Muscle of arm (tissue), 12 donors: ENCODE results near the gene KNCN. TPM values are rescaled to one million over a fixed set of nuclear protein-coding genes. Genes with fewer than 3 reads are reported as not detected.

Source experiments
- DNase-seq: peaks from one replicate; pipeline ENCODE4 v3.0.0-alpha.2; 2013
- polyA plus RNA-seq, 12 donors: library from polyadenylated mRNA; unstranded; fragments of 120-200 nt; gene quantifications; one replicate each; pipeline ENCODE4 v1.2.1, GENCODE V29; 2013; ENCODE audit not compliant: insufficient read length in 12 of 12

Gene KNCN
- polyA plus RNA-seq, 12 donors, result 0.22 TPM; not detected in 11

DNA sequence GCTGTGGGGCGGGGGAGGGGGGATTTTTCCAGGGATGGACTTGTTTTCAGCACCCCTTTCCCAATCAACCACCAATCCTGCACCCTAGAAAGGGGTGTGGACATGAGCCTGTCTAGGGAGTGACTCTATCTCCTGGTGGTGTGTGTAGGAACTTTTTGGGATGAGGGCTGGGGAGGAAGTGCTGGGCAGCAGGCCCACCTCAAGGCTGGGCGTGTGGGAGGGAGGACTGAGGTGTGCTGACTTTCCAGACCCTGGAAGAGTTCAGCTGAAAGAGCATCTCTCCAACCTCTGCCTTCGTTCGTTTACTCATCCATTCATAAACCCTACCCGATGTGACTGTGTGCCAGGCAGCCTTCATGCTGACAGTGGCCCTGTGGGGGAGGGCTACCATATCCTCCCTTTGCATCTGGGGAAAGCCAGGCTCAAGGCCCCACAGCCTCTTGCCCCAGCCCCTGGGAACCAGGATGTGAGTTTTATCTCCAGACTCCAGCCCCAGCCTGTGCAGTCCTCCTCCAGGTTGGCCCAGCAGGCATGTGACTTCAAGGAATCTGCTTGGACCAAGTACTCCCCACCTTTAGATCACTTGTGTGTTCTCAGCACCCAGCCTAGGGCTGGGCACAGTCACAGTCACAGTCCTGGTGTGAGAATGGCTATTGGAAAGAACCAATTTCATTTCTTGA, 6.7 kb downstream of the KNCN start:
- DNase-seq, result no peak

DNA sequence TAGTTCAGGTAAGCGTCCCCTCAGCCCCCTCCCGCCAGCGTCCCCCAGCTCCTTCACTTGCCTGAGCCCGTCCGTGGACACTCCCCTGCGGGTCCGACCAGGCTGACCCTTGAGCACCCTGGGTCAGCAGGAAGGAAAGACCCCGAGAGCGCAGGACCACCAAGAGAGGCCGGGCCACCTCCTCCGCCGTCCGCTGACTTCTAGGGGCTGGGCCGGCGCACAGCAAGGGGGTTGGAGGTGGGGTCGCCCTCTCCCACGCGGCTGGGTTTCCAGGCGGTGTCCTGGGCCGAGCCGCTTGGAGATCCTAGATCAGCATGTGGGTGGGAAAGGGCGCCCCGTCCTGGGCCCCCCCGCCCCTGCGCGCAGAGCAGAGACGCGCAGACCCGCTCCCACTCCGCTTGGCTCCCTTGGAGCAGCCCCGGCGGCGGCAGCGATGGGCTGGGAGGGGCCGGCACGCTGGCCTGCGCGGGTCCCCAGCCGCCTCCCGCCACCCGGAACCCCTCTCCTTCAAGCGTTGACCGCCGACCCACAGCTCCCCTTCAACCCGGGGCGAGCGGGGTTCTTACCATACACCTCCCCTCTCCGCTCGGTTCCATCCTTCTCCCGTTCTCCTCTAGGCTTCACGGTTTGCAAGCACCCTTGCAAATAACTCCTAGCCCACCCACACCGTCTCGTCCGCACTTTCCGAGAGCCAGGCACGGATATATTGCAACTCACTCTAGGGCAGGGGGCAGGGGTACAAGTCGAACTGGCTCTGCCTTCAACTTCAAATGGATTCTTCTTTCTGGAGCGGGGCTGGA, 7.5 kb downstream of the KNCN start:
- DNase-seq, result no peak

DNA sequence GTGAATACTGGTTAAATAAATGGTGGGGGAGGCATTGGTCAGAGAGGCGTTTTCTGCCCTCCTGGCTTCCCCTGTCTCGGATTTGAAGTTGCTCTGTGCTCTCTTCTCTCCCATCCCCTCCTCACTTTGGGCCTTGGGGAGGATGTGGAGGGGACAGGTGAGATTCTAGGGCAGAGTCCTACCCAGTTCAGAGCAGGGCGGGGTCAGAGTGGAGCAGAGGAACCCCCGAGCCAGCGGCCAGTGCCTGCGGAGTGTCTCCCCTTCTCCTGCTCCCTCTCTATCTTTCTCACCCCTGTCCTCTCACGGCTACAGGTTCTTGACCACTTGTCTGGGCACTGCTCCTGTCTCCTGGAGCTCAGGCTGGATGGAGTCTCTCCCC, 8.1 kb downstream of the KNCN start:
- DNase-seq, result no peak

DNA sequence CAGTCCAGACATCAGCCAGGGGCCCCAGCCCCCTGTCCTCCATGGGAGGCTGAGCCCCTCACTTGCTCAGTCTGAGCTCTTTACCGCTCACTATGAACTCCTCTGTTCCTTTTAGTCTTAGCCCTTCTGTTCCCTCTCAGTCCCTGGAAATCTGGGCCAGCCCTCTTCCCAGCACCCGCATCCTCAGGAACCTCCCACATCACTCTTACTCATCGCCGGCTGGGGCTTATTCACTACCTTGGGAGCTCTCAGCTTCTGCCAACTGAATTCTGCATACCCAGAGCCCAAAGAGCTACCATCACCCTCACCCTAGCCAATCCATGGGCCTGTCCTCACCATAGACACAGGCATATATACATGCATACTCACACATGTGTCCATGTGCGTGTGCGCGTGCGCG, 11.5 kb downstream of the KNCN start:
- DNase-seq, result no peak

DNA sequence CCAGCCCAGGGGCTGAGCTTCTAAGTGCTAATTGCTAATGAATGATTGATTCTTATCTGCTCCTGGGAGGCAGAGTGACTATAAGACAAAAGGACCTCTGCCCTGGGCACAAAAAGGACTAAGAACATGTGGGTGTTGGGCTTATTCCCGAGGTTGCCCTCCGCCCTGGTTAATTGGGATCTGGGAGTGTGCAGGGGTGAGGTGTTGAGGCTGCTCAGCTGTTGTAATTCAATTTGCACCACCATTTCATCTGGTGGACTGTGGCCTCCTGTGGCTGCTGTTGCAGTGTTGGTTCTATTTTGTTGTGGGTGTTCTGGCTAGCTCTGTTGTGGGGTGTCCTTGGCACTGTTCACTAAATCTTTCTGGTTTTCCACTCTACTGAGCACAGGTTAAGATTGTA, 13.3 kb downstream of the KNCN start:
- no peak for DNase-seq

DNA sequence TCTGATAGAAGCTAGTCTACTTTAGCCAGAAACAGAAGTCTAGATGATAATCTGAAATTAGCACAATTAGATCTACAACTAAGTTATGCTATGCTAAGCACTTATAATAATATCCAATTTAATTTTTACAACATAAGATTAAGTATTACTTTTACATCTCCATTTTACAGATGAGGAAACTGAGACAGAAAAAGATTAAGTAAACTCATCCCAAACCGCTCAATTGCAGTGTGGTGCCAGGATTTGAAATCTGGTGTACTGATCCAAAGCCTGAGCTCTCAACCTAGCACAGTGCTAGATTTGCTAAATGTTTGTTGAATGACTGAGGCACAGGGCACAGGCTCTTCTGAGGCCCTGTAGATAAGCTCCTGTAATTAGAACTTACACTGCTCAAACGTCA, 13.8 kb downstream of the KNCN start:
- DNase-seq, result no peak

DNA sequence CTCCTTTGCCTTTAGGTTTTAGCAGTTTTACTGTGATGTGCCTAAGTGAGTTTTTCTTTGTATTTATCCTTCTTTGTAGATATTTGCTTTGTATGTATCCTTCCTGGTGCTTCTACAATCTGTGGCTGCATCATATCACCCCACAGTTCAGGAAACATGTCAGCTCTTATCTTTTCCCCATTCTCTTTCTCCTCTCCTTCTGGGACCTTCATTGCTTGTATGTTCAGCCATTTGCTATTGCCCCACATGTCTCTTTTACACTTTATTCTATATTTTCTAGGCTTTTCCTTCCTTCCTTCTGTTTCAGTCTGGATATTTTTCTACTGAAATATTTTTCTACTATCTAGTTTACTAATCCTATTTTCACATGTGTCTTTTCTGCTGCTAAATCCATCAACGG, 14.9 kb downstream of the KNCN start:
- no peak for DNase-seq

DNA sequence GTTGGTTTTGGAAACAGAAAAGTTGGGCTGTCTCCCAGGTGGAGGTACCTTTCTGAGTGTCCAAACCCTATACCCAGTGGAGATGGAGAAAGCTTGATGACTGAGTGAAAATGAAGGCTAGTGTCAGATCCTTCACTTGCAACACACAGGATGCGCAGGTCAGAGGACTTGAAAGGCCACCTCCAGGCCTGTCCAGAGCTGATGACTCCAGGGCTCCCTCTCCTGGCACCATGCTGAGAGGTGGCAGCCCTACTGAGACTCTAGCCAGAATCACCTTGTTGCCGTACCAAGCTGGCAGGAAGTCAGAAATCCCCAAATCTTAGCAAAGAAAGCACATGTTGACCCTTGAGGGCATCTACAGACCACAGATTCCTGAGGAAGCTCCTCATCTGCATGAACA, 16.4 kb downstream of the KNCN start:
- DNase-seq, result no peak

DNA sequence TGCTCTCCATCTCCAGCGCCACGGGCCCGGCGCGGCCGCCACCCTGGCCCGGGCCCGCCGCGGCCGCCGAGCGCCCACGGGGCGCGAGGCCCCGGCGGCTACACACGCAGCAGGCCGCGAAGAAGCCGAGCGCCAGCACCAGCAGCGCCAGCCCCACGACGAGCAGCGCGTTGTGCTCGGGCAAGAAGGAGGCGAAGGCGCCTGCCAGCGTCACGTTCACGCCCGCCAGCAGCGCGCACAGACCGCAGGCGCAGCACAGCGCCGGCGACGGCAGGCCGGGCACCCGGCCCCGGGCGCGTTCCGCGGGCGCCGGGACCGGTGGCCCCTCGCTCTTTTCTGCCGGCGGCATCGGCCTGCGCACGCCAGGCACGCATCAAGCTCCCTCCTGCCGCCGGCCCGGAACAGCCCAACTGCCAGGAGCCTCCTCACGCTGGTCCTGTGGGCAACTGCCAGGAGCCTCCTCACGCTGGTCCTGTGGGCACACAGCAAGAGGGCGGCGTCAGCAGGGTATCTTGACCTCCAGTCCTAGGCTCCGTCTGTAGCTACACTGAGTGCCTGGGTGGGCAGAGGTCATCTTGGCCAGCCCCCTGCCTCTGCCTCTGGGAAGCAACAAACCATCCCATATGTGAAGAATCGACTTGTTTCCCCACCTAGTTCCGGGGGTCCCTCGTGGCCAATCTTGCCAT, 18.1 kb downstream of the KNCN start:
- DNase-seq, result no peak

DNA sequence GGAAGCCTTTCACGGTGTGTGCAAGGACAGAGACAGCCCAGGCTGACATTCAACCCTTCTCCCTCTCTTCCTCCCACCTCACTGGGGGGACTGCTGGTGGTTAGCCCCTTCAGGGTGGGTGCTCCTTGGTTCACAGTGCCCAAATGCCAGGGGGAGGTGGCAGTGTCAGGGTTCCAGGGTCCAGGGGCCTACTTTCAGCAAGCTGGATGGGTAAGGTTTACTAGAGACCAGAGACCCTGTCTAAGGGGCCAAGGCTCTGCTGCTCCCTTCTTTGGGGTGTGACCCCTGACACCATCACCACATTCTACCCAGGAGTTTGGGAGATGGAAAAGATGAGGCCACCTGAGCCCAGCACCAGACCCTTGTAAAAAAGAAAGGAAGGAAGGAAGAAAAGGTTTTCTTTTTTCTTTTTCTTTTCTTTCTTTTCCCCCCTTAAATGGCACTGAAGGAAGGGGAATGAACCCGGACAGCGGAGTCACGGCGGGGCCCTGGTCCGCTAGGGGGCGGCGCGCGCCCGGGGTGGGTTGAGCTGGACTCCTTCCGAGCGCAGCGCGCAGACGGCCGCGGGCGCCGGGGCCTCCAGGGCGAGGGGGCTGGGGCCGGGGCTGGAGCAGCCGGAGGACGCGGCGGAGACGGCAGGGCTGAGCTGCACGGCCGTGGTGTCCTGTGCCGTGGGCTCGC, 18.8 kb downstream of the KNCN start:
- peak; percentile 62 for DNase-seq

DNA sequence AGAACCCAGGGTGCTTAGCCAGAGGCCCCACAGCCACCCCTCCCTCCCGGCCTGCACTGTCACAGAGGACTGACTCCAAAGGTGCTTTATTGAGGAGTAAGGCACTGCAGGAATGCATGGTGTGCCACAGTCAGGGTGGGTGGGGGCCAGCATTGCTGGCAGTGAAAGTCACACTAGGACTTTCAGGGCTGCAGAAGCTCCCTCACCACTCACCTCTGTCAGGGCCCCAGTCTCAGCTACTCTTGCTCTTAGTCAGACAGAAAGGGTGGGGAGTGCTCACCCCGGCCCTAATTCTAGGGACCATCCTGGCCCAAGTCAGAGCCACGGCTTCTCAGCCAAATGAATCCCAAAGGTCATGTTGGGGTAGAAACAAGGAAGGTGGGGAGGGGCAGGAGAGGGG, 19.4 kb downstream of the KNCN start:
- no peak for DNase-seq

DNA sequence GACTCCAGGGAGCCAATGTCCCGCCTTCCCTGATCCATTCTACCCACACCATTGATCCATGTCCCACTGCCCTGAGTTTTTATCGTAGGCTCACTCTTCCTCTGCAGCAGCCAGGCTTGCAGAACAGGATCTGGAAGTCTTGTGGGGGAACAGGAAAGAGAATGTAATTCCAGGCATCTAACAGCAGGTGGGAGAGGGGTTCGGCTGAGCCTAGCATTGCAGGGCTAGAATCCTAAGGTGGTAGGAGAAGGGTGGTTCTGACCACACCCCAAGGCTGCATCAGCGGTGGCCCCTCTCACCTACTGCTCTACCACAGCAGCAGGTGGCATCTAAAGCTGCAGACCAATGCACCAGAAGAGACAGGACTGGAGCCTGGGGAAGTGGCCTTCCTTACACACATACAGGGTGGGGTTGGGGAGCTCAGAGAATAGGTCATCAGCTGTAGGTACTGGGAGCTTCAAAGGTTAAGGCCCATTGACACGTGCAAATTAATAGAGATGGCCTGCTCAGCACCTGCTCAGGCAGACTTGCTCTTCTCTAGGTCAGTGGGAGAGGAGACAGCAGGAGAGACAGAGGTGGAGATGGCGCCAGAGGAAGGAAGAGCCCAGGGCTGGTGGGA, 20.5 kb downstream of the KNCN start:
- DNase-seq, result no peak

DNA sequence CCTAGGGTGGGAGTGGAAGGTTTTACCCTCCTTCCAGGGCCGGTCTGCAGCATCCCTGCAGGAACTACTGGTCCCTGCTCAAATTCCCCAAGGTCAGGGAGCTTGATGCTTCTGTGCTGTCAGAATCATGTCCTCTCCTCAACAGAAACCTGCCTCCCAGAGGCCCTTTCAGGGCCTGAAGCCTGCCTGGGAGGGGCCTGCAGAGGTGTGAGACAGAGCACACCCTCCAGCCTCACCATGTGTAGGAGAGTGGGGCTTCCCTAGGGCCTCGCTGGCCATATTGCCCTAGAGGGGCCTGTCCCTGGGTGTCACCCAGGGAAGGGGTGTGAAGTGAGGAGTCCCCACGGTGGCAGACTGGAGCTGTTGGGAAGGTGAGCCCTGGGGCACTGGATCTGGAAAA, 21.1 kb downstream of the KNCN start:
- no peak for DNase-seq

DNA sequence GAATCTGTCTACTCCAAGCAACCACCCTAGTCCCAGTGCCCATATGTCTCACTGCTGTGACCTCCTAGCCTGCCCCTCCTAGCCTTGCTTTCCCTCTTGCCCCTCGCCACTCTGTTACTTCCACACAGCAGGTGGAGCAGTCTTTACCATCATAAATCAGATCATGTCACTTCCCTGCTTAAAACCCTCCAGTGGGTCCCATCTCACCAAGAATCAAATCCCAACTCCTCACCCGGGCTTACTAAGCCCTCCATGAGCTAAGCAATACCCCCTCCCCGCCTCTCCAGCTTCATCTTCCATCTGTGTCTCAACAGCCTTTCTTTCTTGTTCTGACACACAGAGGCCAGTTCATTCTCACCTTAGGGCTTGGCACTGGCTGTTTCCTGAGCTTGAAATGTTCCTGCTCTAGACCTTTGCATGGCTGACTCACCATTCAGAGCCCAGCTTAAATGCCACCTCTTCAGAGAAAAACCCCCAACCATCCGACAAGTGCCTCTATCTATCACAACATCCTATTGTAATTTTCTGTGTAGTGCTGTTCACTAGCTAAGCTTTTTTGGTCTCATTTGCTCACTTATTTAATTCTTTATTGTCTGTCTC, 22.3 kb downstream of the KNCN start:
- no peak for DNase-seq

DNA sequence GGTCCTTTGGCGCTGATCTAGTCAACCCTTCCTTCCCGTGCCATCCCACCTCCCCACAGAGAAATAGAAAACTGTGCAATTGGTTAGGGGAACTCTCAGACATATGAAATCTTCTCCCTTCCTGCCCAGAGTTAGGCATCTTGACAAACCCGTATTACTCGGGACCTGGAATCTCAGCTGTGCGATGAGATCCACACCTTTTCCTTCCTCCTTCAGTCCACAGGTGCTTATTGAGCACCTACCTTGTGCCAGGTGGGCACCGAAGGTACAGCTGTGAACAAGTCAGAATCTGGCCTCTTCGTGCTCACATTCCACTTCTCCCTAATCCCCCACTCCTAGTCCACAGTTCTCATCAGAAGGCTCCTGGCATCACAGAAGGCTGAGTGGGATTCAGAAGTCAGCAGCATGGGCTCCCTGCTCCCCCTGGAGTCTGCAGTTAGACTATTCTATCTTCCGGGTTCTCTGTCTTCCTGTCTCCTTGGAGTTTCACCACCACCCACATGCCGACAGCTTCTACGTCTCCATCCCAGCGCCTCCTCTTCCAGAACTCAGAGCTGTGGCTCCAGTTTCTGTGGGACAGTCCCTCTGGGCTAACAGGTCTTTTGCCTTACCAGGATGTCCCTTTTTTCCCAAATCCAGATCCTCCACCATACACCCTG, 23.0 kb downstream of the KNCN start:
- DNase-seq, result no peak

DNA sequence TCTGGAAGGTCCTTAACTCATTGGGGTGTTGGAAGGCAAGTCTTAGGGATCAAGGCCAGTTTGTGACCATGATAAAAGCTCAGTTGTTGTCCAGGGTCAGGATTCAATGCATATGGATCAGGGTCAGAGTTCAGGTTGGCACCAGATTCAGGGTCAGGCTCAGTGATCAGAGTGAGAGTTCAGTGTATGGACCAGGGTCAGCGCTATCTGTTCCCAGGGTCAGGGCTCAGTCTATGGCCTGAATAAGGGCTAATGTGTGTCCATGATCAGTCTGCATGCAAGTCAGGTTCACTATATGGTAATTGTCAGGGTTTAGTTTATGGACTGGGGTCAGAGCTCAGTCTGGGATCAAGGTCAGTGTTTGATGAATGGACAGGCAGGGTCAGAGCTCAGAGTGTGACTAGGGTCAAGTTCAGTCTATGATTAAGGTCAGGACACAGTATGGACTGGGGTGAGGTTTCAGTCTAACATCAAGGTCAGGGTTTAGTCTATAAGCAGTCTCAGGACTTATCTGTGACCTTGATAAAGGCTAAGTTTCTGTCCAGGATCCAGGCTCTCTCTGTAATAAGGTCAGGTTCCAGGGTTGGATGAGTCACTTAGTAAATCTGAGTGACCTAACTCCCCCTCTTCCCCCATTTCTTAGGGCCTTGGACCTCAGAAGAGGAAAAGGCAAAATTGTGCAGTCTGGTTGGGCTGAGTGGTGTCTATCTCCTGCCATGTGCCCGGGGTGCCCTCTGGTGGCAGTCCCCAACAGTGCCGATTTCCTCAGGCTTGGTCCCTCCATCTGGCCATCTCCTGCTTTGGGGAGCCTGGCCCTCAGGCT, 23.8 kb downstream of the KNCN start:
- peak; percentile 76 for DNase-seq

DNA sequence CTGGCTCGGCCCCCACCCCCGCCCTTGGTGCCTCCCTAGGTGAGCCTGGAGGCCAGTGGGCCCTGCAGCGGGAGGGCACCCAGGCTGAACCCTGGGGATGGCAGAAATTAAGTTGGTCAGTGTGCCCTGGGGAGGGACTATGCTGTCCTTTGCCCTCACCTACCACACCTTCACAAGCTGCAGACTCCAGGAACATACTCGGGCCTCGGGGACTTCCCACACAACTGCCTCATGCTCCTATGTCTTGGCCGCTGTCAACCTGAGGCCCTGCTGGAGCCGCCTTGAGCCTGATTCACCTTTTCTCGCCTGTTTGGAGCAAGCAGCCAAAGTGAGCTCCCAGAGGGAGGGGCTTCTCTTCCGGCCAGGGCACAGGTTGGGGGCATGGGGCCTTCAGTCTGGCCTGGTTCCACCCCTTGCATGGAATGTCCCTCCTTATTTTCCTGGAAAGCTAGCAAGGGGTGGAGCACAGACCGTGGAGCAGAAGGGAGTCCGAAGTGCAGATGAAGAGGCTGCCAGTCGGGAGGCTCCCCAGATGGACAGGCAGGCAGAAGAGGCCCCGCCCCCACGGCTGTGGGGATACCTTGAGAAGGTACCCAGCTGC, 24.7 kb downstream of the KNCN start:
- DNase-seq, result no peak

DNA sequence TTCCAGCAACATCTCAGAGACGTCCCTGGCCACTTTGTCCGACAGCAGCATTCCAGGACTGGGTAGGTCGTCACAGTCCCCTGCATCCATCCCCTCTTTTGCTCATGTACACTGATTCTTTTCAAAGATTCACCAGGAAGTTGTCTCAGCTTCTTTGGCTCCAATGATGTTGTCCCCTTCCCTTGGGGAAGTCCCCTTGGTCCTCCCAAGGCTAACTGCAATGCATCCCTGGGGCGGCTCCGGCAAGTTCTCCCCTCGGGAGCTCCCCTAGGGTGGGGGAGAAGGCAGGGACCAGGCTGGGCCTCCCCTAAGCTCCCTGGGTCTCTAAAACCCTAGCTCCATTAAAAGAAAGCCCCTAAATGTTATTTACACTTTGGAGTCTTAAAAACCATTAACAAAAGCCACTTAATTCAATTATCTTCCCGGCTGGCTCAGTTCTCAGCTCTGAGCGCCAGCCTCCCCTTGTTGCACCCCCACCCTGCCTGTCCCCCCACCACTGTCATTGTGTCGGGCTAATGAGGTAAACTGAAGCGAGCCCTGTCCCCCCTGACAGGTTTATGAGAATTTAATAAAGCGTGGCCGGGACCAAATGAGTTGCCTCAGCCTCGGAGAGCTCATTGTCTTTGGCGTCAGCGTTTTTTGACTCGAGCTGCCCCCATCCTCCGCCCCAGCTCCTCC, 25.3 kb downstream of the KNCN start:
- DNase-seq, result no peak
